A549 (cell line): Measurements from ENCODE around the gene RFWD3.

ENCODE experiments used
- CTCF ChIP-seq: fragments of >200 bp; sonication (Bioruptor Twin); formaldehyde crosslinking; IDR thresholded peaks from 3 replicates; pipeline ENCODE4 v1.5.1; 2016
- USF2 ChIP-seq: fragments of 450-650 bp; IDR thresholded peaks from 2 replicates; pipeline ENCODE4 v1.6.1; 2014; ENCODE audit warnings: antibody characterized with exemption

- TF ChIP-seq CTCF = no peak
- TF ChIP-seq USF2 = no peak
These were observed 13.3 kb upstream of the RFWD3 start for GRCh38 chr16:74679983-74680382.
